Spinal cord (tissue), 10 donors: ENCODE results near the gene ATXN2L. TPM values are rescaled to one million over a fixed set of nuclear protein-coding genes. Genes with fewer than 3 reads are reported as not detected.

ENCODE experiments used
- DNase-seq, 6 donors: peaks; one replicate each; pipeline versions ENCODE4 v3.0.0 to v3.0.0-alpha.2; 2013 to 2015; ENCODE audit warnings: low spot score in 6 of 6, low read depth in 4 of 6
- H3K27ac ChIP-seq: one replicate; pipeline ENCODE4 v1.5.1; 2013; ENCODE audit warnings: low read depth, low read length, control low read depth
- H3K27me3 ChIP-seq: one replicate; pipeline ENCODE4 v1.6.1; 2013; ENCODE audit warnings: low read length; ENCODE audit not compliant: control insufficient read depth, insufficient read depth
- H3K36me3 ChIP-seq: one replicate; pipeline ENCODE4 v1.6.1; 2013; ENCODE audit warnings: low read length; ENCODE audit not compliant: control insufficient read depth, insufficient read depth
- H3K4me1 ChIP-seq: one replicate; pipeline ENCODE4 v1.6.1; 2013; ENCODE audit warnings: low read length; ENCODE audit not compliant: control insufficient read depth, insufficient read depth
- H3K4me3 ChIP-seq: one replicate; pipeline ENCODE4 v1.5.1; 2013; ENCODE audit warnings: low read depth, low read length, control low read depth
- H3K9me3 ChIP-seq: one replicate; pipeline ENCODE4 v1.6.1; 2013; ENCODE audit warnings: low read length; ENCODE audit not compliant: control insufficient read depth, insufficient read depth
- WGBS: methylation state at CpG from one replicate; pipeline ENCODE4 v1.1.5; 2013; ENCODE audit warnings: missing lambda C conversion rate; ENCODE audit not compliant: insufficient coverage; 5-methylcytosine and 5-hydroxymethylcytosine counted together
- polyA plus RNA-seq, 2 donors: library from polyadenylated mRNA; unstranded; fragments of 120-200 nt; gene quantifications; one replicate each; pipeline ENCODE4 v1.2.1, GENCODE V29; 2013; ENCODE audit not compliant: insufficient read length in 2 of 2
- total RNA-seq, 2 donors: library from RNA; depleted of rRNA in 1 of 2; stranded (reverse); fragments of 120-200 nt in 1 of 2; fragments of >200 nt in 1 of 2; gene quantifications; one replicate each; pipeline versions ENCODE4 v1.2.3 to v1.2.4, GENCODE V29; 2013 to 2014
- donor health status: healthy.

ATXN2L gene
- total and polyA plus RNA-seq, 4 donors: 40.1 to 159 (median 89.5) TPM

DNA sequence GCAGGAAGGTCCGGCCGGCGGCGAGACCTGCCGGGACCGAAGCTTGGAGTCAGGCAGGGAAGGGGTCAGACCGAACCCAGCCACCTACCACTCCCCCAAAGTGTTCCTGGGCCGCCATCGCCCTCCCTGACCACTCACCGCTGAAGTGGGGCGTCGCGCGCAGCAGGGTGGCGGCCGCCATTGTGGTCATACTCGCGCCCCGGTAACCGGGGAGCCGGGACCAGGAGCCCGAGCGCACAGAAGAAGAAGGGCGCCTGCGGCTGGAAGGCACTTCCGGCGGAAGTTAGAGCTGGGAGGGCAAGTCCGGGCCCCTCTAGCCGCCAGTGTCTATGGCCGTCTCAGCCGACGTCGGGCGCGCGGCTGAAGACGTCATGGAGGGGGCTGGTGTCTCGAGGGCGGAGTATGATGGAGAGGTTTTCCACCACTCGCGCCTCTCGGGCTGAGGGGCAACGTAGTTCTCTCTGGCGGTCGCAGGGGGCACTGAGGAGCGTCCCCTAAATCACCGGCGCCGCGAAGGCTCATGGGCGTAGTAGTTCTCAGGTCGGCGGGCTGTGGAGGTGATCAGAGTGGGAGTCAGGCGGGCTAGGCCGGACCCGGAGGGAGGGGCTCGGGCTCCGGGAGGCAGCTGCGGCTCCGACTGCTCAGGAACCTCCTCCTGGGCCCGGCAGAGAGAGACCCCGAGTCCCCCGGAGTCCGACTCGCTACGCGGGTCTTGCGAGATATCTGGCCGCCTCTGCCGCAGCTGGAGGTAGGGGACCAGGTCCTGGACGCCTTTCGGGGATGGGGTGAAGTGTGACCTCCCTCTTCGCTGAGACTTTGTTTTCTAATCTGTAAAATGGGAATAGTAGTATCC lies 23.5 kb downstream of the ATXN2L start, which contains the start of gene TUFM:
Gene TUFM (minus strand): TSS at position 269 of the 853 bp plus-strand sequence. CDS start 79 bp downstream, at position 190.
- WGBS: under 1% methylated on average over 73 of the region's 73 CpGs
- no peaks in the 10 kb centered on the region for H3K9me3 ChIP-seq

GRCh38 chr16:28846933-28847273 lies 24.1 kb downstream of the ATXN2L start:
- no CpG with 5 or more reads among the region's 5 CpGs for WGBS
- no peak for DNase-seq
- Histone ChIP-seq H3K4me3 (peak overlapping the region; percentile 81), H3K9me3 (no peaks in the 10 kb centered on the region), H3K27ac (peak overlapping the region; percentile 91), H3K4me1 (peaks cover 25% of the 10 kb centered on the region), H3K27me3 (no peaks in the 10 kb centered on the region), H3K36me3 (peaks cover 30% of the 10 kb centered on the region)

More for the DNA sequence above, 23.5 kb downstream of the ATXN2L start, which contains the start of gene TUFM:
- peak within 1 kb of the TSS; percentile 81 for H3K4me3 ChIP-seq
- peak; percentile 91 to 99 (median 98) for DNase-seq
- peaks cover 25% of the 10 kb centered on the region for H3K4me1 ChIP-seq
- H3K36me3 ChIP-seq: peaks cover 36% of the 10 kb centered on the region
- H3K27ac ChIP-seq: peak within 1 kb of the TSS; percentile 91
- H3K27me3 ChIP-seq: no peaks in the 10 kb centered on the region

GRCh38 chr16:28858421-28858820 lies 35.6 kb downstream of the ATXN2L start:
- Histone ChIP-seq H3K4me1 (peaks cover 10% of the 10 kb centered on the region), H3K4me3 (no peak overlapping the region), H3K27ac (no peak overlapping the region), H3K9me3 (no peaks in the 10 kb centered on the region), H3K36me3 (no peaks in the 10 kb centered on the region), H3K27me3 (no peaks in the 10 kb centered on the region)
- 98% methylated on average over 6 of the region's 8 CpGs for WGBS
- no peak for DNase-seq

GRCh38 chr16:28859326-28859725 lies 36.5 kb downstream of the ATXN2L start:
- Histone ChIP-seq H3K4me3 (no peak overlapping the region), H3K9me3 (no peaks in the 10 kb centered on the region), H3K36me3 (no peaks in the 10 kb centered on the region), H3K27ac (no peak overlapping the region), H3K27me3 (no peaks in the 10 kb centered on the region), H3K4me1 (peaks cover 13% of the 10 kb centered on the region)
- 86% methylated on average over 3 of the region's 4 CpGs for WGBS
- no peak for DNase-seq

DNA sequence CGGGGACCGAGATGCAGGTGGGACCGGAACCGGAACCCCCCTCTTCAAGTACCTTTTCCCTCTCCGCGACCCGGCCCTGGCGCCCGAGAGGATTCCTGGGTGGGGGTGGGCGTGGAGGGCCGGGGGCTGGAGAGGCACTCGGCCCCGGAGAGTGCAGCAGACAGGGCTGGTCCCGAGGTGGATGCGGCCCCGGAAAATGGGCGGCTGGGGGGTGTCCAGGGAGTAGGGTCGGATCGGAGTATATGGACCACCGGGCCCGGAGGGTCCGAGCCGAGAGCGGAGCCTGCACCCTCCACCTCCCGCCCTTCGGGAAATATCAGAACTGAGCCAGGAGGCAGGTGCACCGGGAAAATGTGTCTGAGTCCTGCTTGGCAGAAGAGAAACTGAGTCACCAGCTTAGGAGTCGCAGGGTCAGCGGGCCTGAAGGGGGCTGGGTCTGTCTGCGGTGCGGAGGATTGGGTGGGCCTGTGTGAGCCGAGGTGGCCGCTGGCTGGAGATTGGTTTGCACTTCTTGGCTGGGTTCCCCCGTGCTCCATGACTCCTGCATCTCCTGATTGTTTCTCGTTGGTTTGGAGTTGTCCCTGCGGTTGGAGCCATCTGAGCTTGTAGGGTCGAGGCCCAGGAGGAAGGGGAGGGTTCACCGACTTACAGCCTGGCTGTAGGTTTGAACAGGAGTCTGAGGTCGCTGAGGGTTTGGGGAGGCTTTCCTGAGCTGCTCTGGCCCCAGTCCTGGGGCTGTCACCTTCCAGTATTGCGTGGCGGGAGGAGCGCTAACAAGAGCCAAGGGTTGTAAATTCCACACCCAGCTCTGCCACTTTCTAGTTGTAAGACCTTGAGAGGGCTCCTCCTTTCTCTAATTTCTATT lies 41.4 kb downstream of the ATXN2L start:
- H3K4me3 ChIP-seq: peak overlapping the region; percentile 94
- H3K27ac ChIP-seq: peak overlapping the region; percentile 95
- H3K9me3 ChIP-seq: no peaks in the 10 kb centered on the region
- peaks cover 36% of the 10 kb centered on the region for H3K4me1 ChIP-seq
- peak in 2 of 6 donors; percentile 15 to 47 for DNase-seq
- H3K27me3 ChIP-seq: no peaks in the 10 kb centered on the region
- H3K36me3 ChIP-seq: peaks cover 36% of the 10 kb centered on the region
- under 1% methylated on average over 26 of the region's 42 CpGs for WGBS

- H3K4me3 ChIP-seq: no peak overlapping the region
- 91% methylated on average over 9 of the region's 12 CpGs for WGBS
- H3K27me3 ChIP-seq: no peaks in the 10 kb centered on the region
- no peak overlapping the region for H3K27ac ChIP-seq
- no peak for DNase-seq
- H3K4me1 ChIP-seq: peaks cover 36% of the 10 kb centered on the region
- peaks cover 46% of the 10 kb centered on the region for H3K36me3 ChIP-seq
- H3K9me3 ChIP-seq: no peaks in the 10 kb centered on the region
Measured at GRCh38 chr16:28865001-28865688, 42.3 kb downstream of the ATXN2L start.

DNA sequence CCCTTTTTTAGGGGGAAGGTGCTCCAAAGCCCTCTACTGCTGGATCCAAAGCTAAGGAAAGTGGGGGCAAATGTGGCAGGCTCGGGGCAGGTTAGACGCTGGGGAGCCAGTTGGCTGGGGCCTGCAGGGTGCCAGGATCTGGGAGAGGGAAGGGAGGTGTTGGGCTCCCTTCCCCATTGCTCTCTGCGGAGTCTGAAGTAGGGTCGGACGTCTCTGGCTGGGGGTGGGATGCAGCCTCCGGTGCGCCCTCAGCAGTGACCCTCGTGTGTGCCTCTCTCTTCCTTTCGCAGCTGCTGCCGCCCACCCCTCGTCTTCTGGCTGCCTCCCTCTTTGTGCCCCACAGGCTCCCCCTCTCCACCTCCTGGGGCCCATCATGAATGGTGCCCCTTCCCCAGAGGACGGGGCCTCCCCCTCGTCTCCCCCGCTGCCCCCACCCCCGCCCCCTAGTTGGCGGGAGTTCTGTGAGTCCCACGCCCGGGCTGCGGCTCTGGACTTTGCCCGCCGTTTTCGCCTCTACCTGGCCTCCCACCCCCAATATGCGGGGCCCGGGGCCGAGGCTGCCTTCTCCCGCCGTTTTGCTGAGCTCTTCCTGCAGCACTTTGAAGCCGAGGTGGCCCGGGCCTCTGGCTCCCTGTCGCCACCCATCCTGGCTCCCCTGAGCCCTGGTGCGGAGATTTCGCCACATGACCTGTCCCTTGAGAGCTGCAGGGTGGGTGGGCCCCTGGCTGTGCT lies 43.1 kb downstream of the ATXN2L start:
- Histone ChIP-seq H3K4me1 (peaks cover 36% of the 10 kb centered on the region), H3K36me3 (peaks cover 54% of the 10 kb centered on the region), H3K4me3 (no peak overlapping the region), H3K27me3 (no peaks in the 10 kb centered on the region), H3K27ac (no peak overlapping the region), H3K9me3 (no peaks in the 10 kb centered on the region)
- no peak for DNase-seq
- WGBS: 79% methylated on average over 27 of the region's 32 CpGs

GRCh38 chr16:28866454-28866804 lies 43.6 kb downstream of the ATXN2L start:
- H3K9me3 ChIP-seq: no peaks in the 10 kb centered on the region
- H3K4me1 ChIP-seq: peaks cover 36% of the 10 kb centered on the region
- no peak overlapping the region for H3K27ac ChIP-seq
- WGBS: 88% methylated on average over 17 of the region's 17 CpGs
- no peaks in the 10 kb centered on the region for H3K27me3 ChIP-seq
- H3K36me3 ChIP-seq: peaks cover 59% of the 10 kb centered on the region
- DNase-seq: no peak
- H3K4me3 ChIP-seq: no peak overlapping the region

DNA sequence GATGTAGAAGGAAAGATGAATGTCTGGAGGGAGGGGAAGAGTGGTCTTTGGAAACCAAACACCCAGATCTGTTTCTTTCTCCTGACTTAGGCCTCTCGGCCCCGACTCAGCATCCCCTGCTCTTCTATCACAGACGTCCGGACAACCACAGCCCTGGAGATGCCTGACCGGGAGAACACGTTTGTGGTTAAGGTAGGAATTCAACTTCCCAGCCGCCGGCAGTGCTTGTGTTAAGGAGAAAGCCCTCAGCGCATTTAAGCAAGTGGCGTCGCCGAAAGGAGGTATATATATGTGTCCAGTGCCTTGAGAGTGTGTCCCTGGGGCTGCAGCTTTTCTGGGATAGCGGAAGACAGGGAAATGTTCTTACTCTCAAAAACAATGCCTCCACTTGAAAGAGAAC lies 44.4 kb downstream of the ATXN2L start:
- no peaks in the 10 kb centered on the region for H3K27me3 ChIP-seq
- no peak overlapping the region for H3K4me3 ChIP-seq
- peaks cover 67% of the 10 kb centered on the region for H3K36me3 ChIP-seq
- H3K4me1 ChIP-seq: peaks cover 33% of the 10 kb centered on the region
- no peak overlapping the region for H3K27ac ChIP-seq
- H3K9me3 ChIP-seq: no peaks in the 10 kb centered on the region
- no peak for DNase-seq
- WGBS: 97% methylated on average over 5 of the region's 13 CpGs
